HepG2 (cell line): ENCODE data around the gene FSCN2. TPM values are rescaled to one million over a fixed set of nuclear protein-coding genes. Genes with fewer than 3 reads are reported as not detected.

Source experiments
- ATAC-seq: fragments of 200-7000 bp; cut with Tn5 transposase; 3 replicates; pipeline ENCODE4 v1.9.1; 2020; ENCODE audit warnings: mild to moderate bottlenecking, moderate library complexity
- BruUV-seq: library from RNA; stranded (reverse); fragments of 400-500 nt; replicated peaks from 2 replicates; lab custom pipeline; 2021; lab: Mats Ljungman, UMichigan
- CTCF ChIA-PET: fragments of 300-600 bp; formaldehyde crosslinking; extraction: SDS; loops from one replicate; lab custom pipeline; 2021; ENCODE audit warnings: low total read pairs, inconsistent platforms, low intra/inter-chr PET ratio; lab: Yijun Ruan, JAX
- POLR2A ChIA-PET: fragments of 350-600 bp; sonication (Branson Sonifier 250); formaldehyde crosslinking; loops from one replicate; lab custom pipeline; 2020; ENCODE audit warnings: antibody characterized with exemption, inconsistent platforms; lab: Yijun Ruan, JAX
- DNase-seq: peaks from one replicate; pipeline ENCODE4 v3.0.0-alpha.2; 2015; ENCODE audit warnings: low spot score
- FAIRE-seq: peaks from 3 replicates; lab custom pipeline; 2011; peaks lifted over from hg19 to GRCh38; lab: Jason Lieb, UNC
- H2AFZ ChIP-seq: one replicate; pipeline ENCODE4 v1.6.1; 2011; ENCODE audit warnings: low read length, inconsistent platforms
- H3K27ac ChIP-seq: fragments of 300-600 bp; 3 replicates; pipeline ENCODE4 v1.8.0; 2011; ENCODE audit warnings: mixed run types, mild to moderate bottlenecking, mixed read lengths, low read length, inconsistent platforms; ENCODE audit not compliant: insufficient read depth; ENCODE audit errors: extremely low read length
- H3K27me3 ChIP-seq, 2 experiments: fragments of 200-600 bp in 1 of 2; 2 replicates in 1 of 2; 3 replicates in 1 of 2; pipeline versions ENCODE4 v1.6.0 to v1.8.0; 2011; ENCODE audit warnings: low read length in 2 of 2, mild to moderate bottlenecking in 2 of 2, moderate library complexity in 2 of 2, inconsistent platforms in 1 of 2; ENCODE audit not compliant: insufficient read depth in 2 of 2, control insufficient read depth in 1 of 2
- H3K36me3 ChIP-seq, 2 experiments: fragments of 200-600 bp in 1 of 2; replicated peaks in 1 of 2; 2 replicates in 1 of 2; 3 replicates in 1 of 2; pipeline versions ENCODE4 v1.5.1 to v1.8.0; 2011; ENCODE audit warnings: low read length in 2 of 2, inconsistent platforms in 1 of 2; ENCODE audit not compliant: insufficient read depth in 2 of 2, control insufficient read depth in 1 of 2
- H3K4me1 ChIP-seq: 2 replicates; pipeline ENCODE4 v1.5.1; 2012; ENCODE audit warnings: low read length, inconsistent platforms; ENCODE audit not compliant: insufficient read depth
- H3K4me2 ChIP-seq: 2 replicates; pipeline ENCODE4 v1.6.0; 2011; ENCODE audit warnings: low read depth, low read length, inconsistent platforms
- H3K4me3 ChIP-seq, 3 experiments: fragments of 200-600 bp in 1 of 3; sonication (generic), shearing (Covaris generic) in 1 of 3; replicated peaks in 1 of 3; 2 replicates each; pipeline ENCODE4 v1.5.1; 2011 to 2016; ENCODE audit warnings: low read length in 3 of 3, inconsistent platforms in 2 of 3, low read depth in 2 of 3, mild to moderate bottlenecking in 2 of 3, control low read depth in 1 of 3, mixed read lengths in 1 of 3; ENCODE audit not compliant: insufficient read depth in 1 of 3
- H3K79me2 ChIP-seq: one replicate; pipeline ENCODE4 v1.6.1; 2011; ENCODE audit warnings: low read length, inconsistent platforms; ENCODE audit not compliant: insufficient read depth
- H3K9ac ChIP-seq: 2 replicates; pipeline ENCODE4 v1.6.0; 2011; ENCODE audit warnings: mild to moderate bottlenecking, low read depth, low read length, inconsistent platforms; ENCODE audit not compliant: insufficient read depth
- H3K9me3 ChIP-seq: 2 replicates; pipeline ENCODE4 v1.5.1; 2012; ENCODE audit warnings: mild to moderate bottlenecking, low read length
- H4K20me1 ChIP-seq: 2 replicates; pipeline ENCODE4 v1.6.0; 2011; ENCODE audit warnings: inconsistent platforms, mild to moderate bottlenecking, low read length, moderate library complexity; ENCODE audit not compliant: insufficient read depth
- AGO2 ChIP-seq: fragments of 200-400 bp; formaldehyde crosslinking; optimal IDR thresholded peaks from 2 replicates; pipeline ENCODE3; 2017; ENCODE audit warnings: mild to moderate bottlenecking, low read depth, low read length, moderate library complexity
- CENPT ChIP-seq: sonication (generic); formaldehyde crosslinking; IDR thresholded peaks from 2 replicates; pipeline ENCODE4 v1.8.0; 2022; ENCODE audit warnings: low read depth, mild to moderate bottlenecking, moderate library complexity, missing genetic modification reagents
- EP300 ChIP-seq, 3 experiments: sonication (generic) in 1 of 3; formaldehyde crosslinking in 1 of 3; IDR thresholded peaks; 2 replicates each; pipeline versions ENCODE4 v1.5.1 to v1.6.1; 2011 to 2020; ENCODE audit warnings: low read depth in 2 of 3, low read length in 2 of 3, borderline replicate concordance in 1 of 3, improper control_type of control experiment in 1 of 3, mild to moderate bottlenecking in 1 of 3, missing genetic modification reagents in 1 of 3, moderate library complexity in 1 of 3
- MAZ ChIP-seq, 2 experiments: sonication (generic) in 1 of 2; formaldehyde crosslinking in 1 of 2; IDR thresholded peaks; 2 replicates each; pipeline versions ENCODE4 v1.5.0 to v1.6.1; 2012 to 2020; ENCODE audit warnings: low read depth in 2 of 2, mild to moderate bottlenecking in 2 of 2, borderline replicate concordance in 1 of 2, improper control_type of control experiment in 1 of 2, low read length in 1 of 2, missing genetic modification reagents in 1 of 2, moderate library complexity in 1 of 2
- RBFOX2 ChIP-seq: fragments of 200-400 bp; formaldehyde crosslinking; IDR thresholded peaks from 2 replicates; pipeline ENCODE4 v1.6.1; 2017; ENCODE audit warnings: low read depth, mild to moderate bottlenecking, low read length
- SMARCE1 ChIP-seq: fragments of 450-650 bp; IDR thresholded peaks from 2 replicates; pipeline ENCODE4 v1.6.1; 2017; ENCODE audit warnings: borderline replicate concordance
- TCF12 ChIP-seq, 2 experiments: fragments of 450-650 bp in 1 of 2; sonication (generic) in 1 of 2; formaldehyde crosslinking in 1 of 2; IDR thresholded peaks; 2 replicates each; pipeline versions ENCODE4 v1.6.1 to v1.8.0; 2017 to 2022; ENCODE audit warnings: antibody characterized with exemption in 1 of 2, mild to moderate bottlenecking in 1 of 2, missing genetic modification reagents in 1 of 2, moderate library complexity in 1 of 2
- YY1 ChIP-seq: IDR thresholded peaks from 2 replicates; pipeline ENCODE4 v1.6.1; 2011; ENCODE audit warnings: low read length, low read depth, moderate library complexity, mild to moderate bottlenecking; ENCODE audit not compliant: insufficient read depth, insufficient replicate concordance
- ZNF101 ChIP-seq: sonication (generic); formaldehyde crosslinking; IDR thresholded peaks from 2 replicates; pipeline ENCODE4 v1.4.0; 2020; ENCODE audit warnings: mild to moderate bottlenecking, low read depth, missing genetic modification reagents, borderline replicate concordance
- ZNF24 ChIP-seq: fragments of 450-650 bp; IDR thresholded peaks from 2 replicates; pipeline ENCODE4 v1.6.1; 2017; ENCODE audit warnings: antibody characterized with exemption, mild to moderate bottlenecking
- ZNF331 ChIP-seq: sonication (generic); formaldehyde crosslinking; IDR thresholded peaks from 2 replicates; pipeline ENCODE4 v1.4.0; 2020; ENCODE audit warnings: missing genetic modification reagents
- ZNF570 ChIP-seq: sonication (generic); formaldehyde crosslinking; IDR thresholded peaks from 2 replicates; pipeline ENCODE4 v1.4.0; 2020; ENCODE audit warnings: mild to moderate bottlenecking, missing genetic modification reagents, borderline replicate concordance
- ZNF577 ChIP-seq: sonication (generic); formaldehyde crosslinking; IDR thresholded peaks from 2 replicates; pipeline ENCODE4 v1.4.0; 2020; ENCODE audit warnings: mild to moderate bottlenecking, low read depth, missing genetic modification reagents, borderline replicate concordance
- ZNF629 ChIP-seq: sonication (generic); formaldehyde crosslinking; conservative IDR thresholded peaks from 2 replicates; pipeline ENCODE4 v1.5.0; 2020; ENCODE audit warnings: missing genetic modification reagents
- ZNF747 ChIP-seq: sonication (generic); formaldehyde crosslinking; IDR thresholded peaks from 2 replicates; pipeline ENCODE4 v1.8.1; 2023; ENCODE audit warnings: missing genetic modification reagents, mild to moderate bottlenecking, borderline replicate concordance
- WGBS: methylation state at CpG from one replicate; pipeline ENCODE4 v1.1.6; 2017; ENCODE audit warnings: low lambda C conversion rate; 5-methylcytosine and 5-hydroxymethylcytosine counted together
- in situ Hi-C: cut with HindIII; loops from 2 replicates; pipeline ENCODE4 v1.10.0; 2017; ENCODE audit warnings: low pct_unique_long_range_greater_than_20kb; ENCODE audit not compliant: extremely low pct_ligation_motif_present
- intact Hi-C: fragments of 100-400 bp; cut with micrococcal nuclease; formaldehyde crosslinking; loops from one replicate; pipeline ENCODE4 v1.10.0; 2022; ENCODE audit not compliant: unreplicated experiment
- polyA plus RNA-seq, 8 experiments: library from polyadenylated mRNA; depleted of rRNA in 3 of 8; stranded (reverse) in 7 of 8; unstranded in 1 of 8; fragments of >200 nt; fragmentation: Illumina TruSeq in 4 of 8; extraction: Trizol in 4 of 8; gene quantifications; 2 replicates each; pipeline versions ENCODE4 v1.2.1 to v1.2.3, GENCODE V29; 2011 to 2016; ENCODE audit warnings: low read depth in 4 of 8, missing spikeins in 1 of 8, mixed read lengths in 1 of 8; ENCODE audit not compliant: insufficient read depth in 1 of 8
- total RNA-seq, 5 experiments: library from RNA; depleted of rRNA; stranded (reverse); fragments of >200 nt; fragmentation: Illumina TruSeq; extraction: Trizol; gene quantifications; 2 replicates each; pipeline ENCODE4 v1.2.3, GENCODE V29; 2016; ENCODE audit warnings: low read depth in 1 of 5
- TF ChIP-seq, protein P1 (sequence below): sonication (generic); formaldehyde crosslinking; IDR thresholded peaks from 2 replicates; pipeline ENCODE4 v1.4.0; 2020; ENCODE audit warnings: missing genetic modification reagents
- TF ChIP-seq, protein P2 (sequence below): sonication (generic); formaldehyde crosslinking; IDR thresholded peaks from 2 replicates; pipeline ENCODE4 v1.5.0; 2020; ENCODE audit warnings: mild to moderate bottlenecking, missing genetic modification reagents

Gene FSCN2
- total and polyA plus RNA-seq, 2 of the 13 experiments (the other 11 are each of a cell fraction or from before 2014, with no cell fraction given), result 0.09 TPM; not detected in 1

DNA sequence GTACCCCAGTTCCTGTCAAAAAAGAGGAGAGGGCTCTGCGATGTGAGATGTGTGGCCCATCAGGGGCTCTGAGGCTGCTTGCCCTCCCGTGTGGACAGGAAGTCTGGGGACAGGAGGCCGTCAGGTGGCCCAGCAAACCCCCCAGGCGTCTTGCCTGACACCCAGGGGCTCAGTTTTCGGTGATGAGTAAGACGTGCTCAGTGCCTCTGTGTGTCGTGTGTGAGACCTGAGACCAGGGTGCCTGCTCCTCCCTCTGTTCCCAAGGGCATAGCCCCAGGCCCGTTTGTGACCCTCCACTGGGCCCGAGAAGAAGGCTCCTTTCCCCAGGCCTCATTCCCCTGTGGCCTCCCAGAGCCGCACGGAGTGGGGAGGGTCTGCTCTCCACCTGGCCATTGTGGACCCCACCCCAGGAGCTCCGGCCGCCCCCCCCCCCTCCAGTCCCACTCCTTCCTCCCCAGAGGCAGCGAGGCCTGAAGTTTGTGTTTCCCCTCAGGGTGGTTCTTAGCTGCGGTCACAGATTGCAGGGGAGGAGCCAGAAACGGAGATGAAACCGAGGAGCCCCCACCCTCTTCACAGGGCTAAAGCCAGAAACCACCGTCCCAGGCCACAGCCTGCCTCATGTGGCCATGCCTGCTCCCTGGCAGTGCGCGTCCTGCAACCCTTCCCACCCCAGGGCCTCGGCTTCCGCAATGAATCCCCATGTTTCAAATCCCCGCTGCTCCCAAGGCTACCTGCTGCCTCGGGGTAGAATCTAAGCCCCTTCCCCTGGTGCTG is 10.7 kb upstream of the FSCN2 start:
- 79% methylated on average over 19 of the region's 24 CpGs for WGBS
- H3K4me3 ChIP-seq, result no peak overlapping the region; a peak in 1 of 6 replicates
- in situ Hi-C loops, result no loop called here
- H3K27me3 ChIP-seq, result peaks cover 0 to 24% of the 10 kb centered on the region in 2 experiments; a peak in 3 of 5 replicates
- peaks cover 45% of the 10 kb centered on the region for H3K4me1 ChIP-seq
- no peak overlapping the region for H3K9ac ChIP-seq
- no TSS peak for BruUV-seq
- no peak overlapping the region for H2AFZ ChIP-seq
- DNase-seq, result no peak
- ATAC-seq, result no peak
- H3K79me2 ChIP-seq, result peaks cover under 1% of the 10 kb centered on the region
- CTCF ChIA-PET, result no interaction called here
- no peaks in the 10 kb centered on the region for H4K20me1 ChIP-seq
- no peaks in the 10 kb centered on the region for H3K9me3 ChIP-seq
- no peaks in the 10 kb centered on the region for H3K36me3 ChIP-seq
- no peak for FAIRE-seq
- no peak overlapping the region for H3K4me2 ChIP-seq
- no peak overlapping the region for H3K27ac ChIP-seq
- POLR2A ChIA-PET, result interaction anchor here (2.2 kb wide), 1 partner anchor 9 kb away, joined by 16 read pairs; no protein-coding TSS in a partner anchor
- intact Hi-C loops, result loop anchor here (10.0 kb wide), 1 partner anchor 123 kb away; the partner anchor contains the start of gene BAHCC1
- TF ChIP-seq EP300 (IDR thresholded peaks at IDR 0.05; ENCODE audit: low read depth in 2 of 2, low read length in 2 of 2) (no peak), EP300 (CRISPR knock-in tag; IDR thresholded peaks at IDR 0.05; ENCODE audit: borderline replicate concordance) (no peak), ZNF331 (no peak), RBFOX2 (0 out of 2 replicates have a peak, but pooled peaks have one; percentile 22), ZNF24 (no peak), AGO2 (peak; percentile 16), SMARCE1 (no peak), ZNF747 (CRISPR knock-in tag) (no peak), ZNF629 (no peak), ZNF570 (CRISPR knock-in tag) (no peak), CENPT (no peak), MAZ (IDR thresholded peaks at IDR 0.05; ENCODE audit: borderline replicate concordance, low read depth, low read length) (no peak), MAZ (CRISPR knock-in tag; IDR thresholded peaks at IDR 0.05; ENCODE audit: low read depth) (no peak), ZNF101 (CRISPR knock-in tag) (no peak), YY1 (no peak), TCF12 (IDR thresholded peaks at IDR 0.05) (no peak), TCF12 (CRISPR knock-in tag; IDR thresholded peaks at IDR 0.05) (no peak), ZNF577 (CRISPR knock-in tag) (no peak)
- TF ChIP-seq, protein P1, sequence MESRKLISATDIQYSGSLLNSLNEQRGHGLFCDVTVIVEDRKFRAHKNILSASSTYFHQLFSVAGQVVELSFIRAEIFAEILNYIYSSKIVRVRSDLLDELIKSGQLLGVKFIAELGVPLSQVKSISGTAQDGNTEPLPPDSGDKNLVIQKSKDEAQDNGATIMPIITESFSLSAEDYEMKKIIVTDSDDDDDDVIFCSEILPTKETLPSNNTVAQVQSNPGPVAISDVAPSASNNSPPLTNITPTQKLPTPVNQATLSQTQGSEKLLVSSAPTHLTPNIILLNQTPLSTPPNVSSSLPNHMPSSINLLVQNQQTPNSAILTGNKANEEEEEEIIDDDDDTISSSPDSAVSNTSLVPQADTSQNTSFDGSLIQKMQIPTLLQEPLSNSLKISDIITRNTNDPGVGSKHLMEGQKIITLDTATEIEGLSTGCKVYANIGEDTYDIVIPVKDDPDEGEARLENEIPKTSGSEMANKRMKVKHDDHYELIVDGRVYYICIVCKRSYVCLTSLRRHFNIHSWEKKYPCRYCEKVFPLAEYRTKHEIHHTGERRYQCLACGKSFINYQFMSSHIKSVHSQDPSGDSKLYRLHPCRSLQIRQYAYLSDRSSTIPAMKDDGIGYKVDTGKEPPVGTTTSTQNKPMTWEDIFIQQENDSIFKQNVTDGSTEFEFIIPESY, result peak; percentile 44; the same call in 1 of the 2 replicates
- TF ChIP-seq, protein P2, sequence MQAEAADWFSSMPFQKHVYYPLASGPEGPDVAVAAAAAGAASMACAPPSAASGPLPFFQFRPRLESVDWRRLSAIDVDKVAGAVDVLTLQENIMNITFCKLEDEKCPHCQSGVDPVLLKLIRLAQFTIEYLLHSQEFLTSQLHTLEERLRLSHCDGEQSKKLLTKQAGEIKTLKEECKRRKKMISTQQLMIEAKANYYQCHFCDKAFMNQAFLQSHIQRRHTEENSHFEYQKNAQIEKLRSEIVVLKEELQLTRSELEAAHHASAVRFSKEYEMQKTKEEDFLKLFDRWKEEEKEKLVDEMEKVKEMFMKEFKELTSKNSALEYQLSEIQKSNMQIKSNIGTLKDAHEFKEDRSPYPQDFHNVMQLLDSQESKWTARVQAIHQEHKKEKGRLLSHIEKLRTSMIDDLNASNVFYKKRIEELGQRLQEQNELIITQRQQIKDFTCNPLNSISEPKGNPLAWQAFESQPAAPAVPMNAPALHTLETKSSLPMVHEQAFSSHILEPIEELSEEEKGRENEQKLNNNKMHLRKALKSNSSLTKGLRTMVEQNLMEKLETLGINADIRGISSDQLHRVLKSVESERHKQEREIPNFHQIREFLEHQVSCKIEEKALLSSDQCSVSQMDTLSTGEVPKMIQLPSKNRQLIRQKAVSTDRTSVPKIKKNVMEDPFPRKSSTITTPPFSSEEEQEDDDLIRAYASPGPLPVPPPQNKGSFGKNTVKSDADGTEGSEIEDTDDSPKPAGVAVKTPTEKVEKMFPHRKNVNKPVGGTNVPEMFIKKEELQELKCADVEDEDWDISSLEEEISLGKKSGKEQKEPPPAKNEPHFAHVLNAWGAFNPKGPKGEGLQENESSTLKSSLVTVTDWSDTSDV (CRISPR knock-in tag), result no peak
